Prostate gland (tissue), 2 donors: ENCODE results near the gene SLTM. TPM values are rescaled to one million over a fixed set of nuclear protein-coding genes. Genes with fewer than 3 reads are reported as not detected.

Source experiments
- DNase-seq: peaks from one replicate; pipeline ENCODE4 v3.0.0-alpha.2; 2019; ENCODE audit warnings: low spot score
- H3K27ac ChIP-seq, 2 donors: fragments of 200-600 bp; sonication (generic); 2 replicates each; pipeline ENCODE4 v1.5.1; 2017 to 2019
- H3K27me3 ChIP-seq: fragments of 200-600 bp; sonication (generic); replicated peaks from 2 replicates; pipeline ENCODE4 v1.5.1; 2019; ENCODE audit not compliant: insufficient read depth
- H3K36me3 ChIP-seq, 2 donors: fragments of 200-600 bp; sonication (generic); 1 replicate in 1 of 2; 2 replicates in 1 of 2; pipeline versions ENCODE4 v1.5.1 to v1.8.1; 2017 to 2019
- H3K4me1 ChIP-seq: fragments of 200-600 bp; sonication (generic); replicated peaks from 2 replicates; pipeline ENCODE4 v1.5.1; 2019
- H3K4me3 ChIP-seq, 2 donors: fragments of 200-600 bp; sonication (generic); 2 replicates each; pipeline ENCODE4 v1.5.1; 2017 to 2019
- H3K9me3 ChIP-seq: fragments of 200-600 bp; sonication (generic); 2 replicates; pipeline ENCODE4 v1.5.1; 2017
- POLR2A ChIP-seq: fragments of 450-650 bp; IDR thresholded peaks from one replicate; pipeline ENCODE4 v1.6.1; 2016; ENCODE audit warnings: antibody characterized with exemption, mild to moderate bottlenecking
- POLR2AphosphoS5 ChIP-seq: sonication (generic); formaldehyde crosslinking; IDR thresholded peaks from one replicate; pipeline ENCODE4 v1.6.1; 2017; ENCODE audit warnings: antibody characterized with exemption
- WGBS: methylation state at CpG from one replicate; pipeline ENCODE4 v1.1.5; 2018; 5-methylcytosine and 5-hydroxymethylcytosine counted together
- intact Hi-C: fragments of 100-400 bp; cut with DNase I; formaldehyde crosslinking; loops from one replicate; pipeline ENCODE4 v1.14.2; 2022
- total RNA-seq, 2 donors: library from RNA; depleted of rRNA; stranded (reverse); fragments of >200 nt; gene quantifications; one replicate each; pipeline ENCODE4 v1.1.0, GENCODE V29; 2016
- TF ChIP-seq, protein P1 (sequence below), 4 experiments: fragments of 200-600 bp in 2 of 4; fragments of 450-650 bp in 2 of 4; sonication (generic) in 2 of 4; IDR thresholded peaks; 1 replicate in 3 of 4; 2 replicates in 1 of 4; pipeline ENCODE4 v1.5.1; 2016 to 2019; ENCODE audit warnings: antibody characterized with exemption in 4 of 4, mild to moderate bottlenecking in 2 of 4, moderate library complexity in 2 of 4

Gene SLTM
- total RNA-seq, 2 donors from 2014 or later = 65.8 to 73.3 TPM

DNA sequence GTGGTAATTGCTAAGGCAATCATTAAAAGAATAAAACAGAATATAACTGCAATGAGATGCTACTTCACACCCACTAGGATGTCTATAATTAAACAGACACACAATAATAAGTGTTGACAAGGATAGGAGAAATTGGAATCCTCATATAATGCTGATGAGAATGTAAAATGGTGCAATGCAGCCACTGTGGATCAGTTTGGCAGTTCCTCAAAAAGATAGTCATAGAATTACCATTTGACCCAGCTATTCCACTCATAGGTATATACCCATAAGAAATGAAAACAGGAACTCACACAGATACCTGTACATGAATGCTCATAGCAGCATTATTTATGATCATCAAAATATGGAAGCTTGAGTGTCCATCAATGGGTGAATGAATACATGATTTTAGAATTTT lies 44.4 kb upstream of the SLTM start:
- H3K9me3 ChIP-seq = no peaks in the 10 kb centered on the region
- H3K4me3 ChIP-seq = no peak overlapping the region
- no peaks in the 10 kb centered on the region for H3K27me3 ChIP-seq
- TF ChIP-seq POLR2A = no peak
- TF ChIP-seq POLR2AphosphoS5 = no peak
- TF ChIP-seq, protein P1, sequence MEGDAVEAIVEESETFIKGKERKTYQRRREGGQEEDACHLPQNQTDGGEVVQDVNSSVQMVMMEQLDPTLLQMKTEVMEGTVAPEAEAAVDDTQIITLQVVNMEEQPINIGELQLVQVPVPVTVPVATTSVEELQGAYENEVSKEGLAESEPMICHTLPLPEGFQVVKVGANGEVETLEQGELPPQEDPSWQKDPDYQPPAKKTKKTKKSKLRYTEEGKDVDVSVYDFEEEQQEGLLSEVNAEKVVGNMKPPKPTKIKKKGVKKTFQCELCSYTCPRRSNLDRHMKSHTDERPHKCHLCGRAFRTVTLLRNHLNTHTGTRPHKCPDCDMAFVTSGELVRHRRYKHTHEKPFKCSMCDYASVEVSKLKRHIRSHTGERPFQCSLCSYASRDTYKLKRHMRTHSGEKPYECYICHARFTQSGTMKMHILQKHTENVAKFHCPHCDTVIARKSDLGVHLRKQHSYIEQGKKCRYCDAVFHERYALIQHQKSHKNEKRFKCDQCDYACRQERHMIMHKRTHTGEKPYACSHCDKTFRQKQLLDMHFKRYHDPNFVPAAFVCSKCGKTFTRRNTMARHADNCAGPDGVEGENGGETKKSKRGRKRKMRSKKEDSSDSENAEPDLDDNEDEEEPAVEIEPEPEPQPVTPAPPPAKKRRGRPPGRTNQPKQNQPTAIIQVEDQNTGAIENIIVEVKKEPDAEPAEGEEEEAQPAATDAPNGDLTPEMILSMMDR (IDR thresholded peaks at IDR 0.05) = no peak
- intact Hi-C loops = no loop called here
- no peak overlapping the region for H3K27ac ChIP-seq
- no peaks in the 10 kb centered on the region for H3K4me1 ChIP-seq
- H3K36me3 ChIP-seq = no peaks in the 10 kb centered on the region
- no peak for DNase-seq

DNA sequence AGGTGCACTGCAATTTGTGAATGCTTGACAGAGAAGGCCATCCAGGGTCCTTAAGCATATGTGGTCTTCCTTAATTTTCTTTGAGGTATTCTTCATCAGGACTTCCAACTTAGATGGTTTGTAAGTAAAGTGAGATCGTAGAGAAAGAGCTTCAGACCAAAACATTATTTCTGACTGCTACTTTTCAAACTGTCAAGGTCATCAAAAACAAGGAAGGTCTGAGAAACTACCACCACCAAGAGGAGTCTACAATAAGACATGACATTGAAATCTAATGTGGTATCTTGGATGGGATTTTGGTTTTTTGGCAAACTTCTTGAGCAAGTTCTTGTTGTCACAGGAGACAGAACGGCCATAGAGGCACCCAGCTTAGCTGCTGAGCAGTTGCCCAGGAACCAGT lies 34.0 kb upstream of the SLTM start:
- H3K4me1 ChIP-seq = no peaks in the 10 kb centered on the region
- 88% methylated on average over 2 of the region's 2 CpGs for WGBS
- H3K36me3 ChIP-seq = no peaks in the 10 kb centered on the region
- intact Hi-C loops = no loop called here
- H3K27ac ChIP-seq = no peak overlapping the region
- no peaks in the 10 kb centered on the region for H3K9me3 ChIP-seq
- TF ChIP-seq POLR2AphosphoS5 (no peak), POLR2A (no peak)
- TF ChIP-seq, protein P1 (IDR thresholded peaks at IDR 0.05) = no peak
- H3K27me3 ChIP-seq = no peaks in the 10 kb centered on the region
- no peak for DNase-seq
- H3K4me3 ChIP-seq = no peak overlapping the region

DNA sequence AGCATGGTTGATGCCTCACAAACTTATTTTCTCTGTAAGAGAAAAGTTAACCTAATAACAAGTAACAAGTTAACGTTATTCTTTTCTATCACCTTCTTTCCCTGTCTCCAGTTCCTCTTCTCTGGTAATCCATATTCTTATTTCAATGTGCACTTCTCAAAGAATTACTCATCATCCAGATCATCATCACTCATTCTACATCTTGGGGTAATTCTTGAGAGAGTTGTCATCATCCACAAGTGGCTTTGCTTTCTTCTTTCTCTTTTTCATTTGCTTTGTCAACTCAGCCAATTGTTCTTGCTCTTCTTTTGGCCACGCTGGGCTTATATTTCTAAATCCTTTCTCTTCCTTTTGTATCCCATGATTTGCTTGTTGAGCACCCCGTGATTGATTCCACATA lies 33.2 kb upstream of the SLTM start:
- Histone ChIP-seq H3K27ac (no peak overlapping the region), H3K9me3 (no peaks in the 10 kb centered on the region), H3K36me3 (no peaks in the 10 kb centered on the region), H3K4me3 (no peak overlapping the region), H3K27me3 (no peaks in the 10 kb centered on the region), H3K4me1 (no peaks in the 10 kb centered on the region)
- intact Hi-C loops = no loop called here
- no peak for DNase-seq
- WGBS = 84% methylated on average over 3 of the region's 3 CpGs
- TF ChIP-seq, protein P1 (IDR thresholded peaks at IDR 0.05) = no peak
- no peak for TF ChIP-seq POLR2AphosphoS5
- TF ChIP-seq POLR2A = no peak

DNA sequence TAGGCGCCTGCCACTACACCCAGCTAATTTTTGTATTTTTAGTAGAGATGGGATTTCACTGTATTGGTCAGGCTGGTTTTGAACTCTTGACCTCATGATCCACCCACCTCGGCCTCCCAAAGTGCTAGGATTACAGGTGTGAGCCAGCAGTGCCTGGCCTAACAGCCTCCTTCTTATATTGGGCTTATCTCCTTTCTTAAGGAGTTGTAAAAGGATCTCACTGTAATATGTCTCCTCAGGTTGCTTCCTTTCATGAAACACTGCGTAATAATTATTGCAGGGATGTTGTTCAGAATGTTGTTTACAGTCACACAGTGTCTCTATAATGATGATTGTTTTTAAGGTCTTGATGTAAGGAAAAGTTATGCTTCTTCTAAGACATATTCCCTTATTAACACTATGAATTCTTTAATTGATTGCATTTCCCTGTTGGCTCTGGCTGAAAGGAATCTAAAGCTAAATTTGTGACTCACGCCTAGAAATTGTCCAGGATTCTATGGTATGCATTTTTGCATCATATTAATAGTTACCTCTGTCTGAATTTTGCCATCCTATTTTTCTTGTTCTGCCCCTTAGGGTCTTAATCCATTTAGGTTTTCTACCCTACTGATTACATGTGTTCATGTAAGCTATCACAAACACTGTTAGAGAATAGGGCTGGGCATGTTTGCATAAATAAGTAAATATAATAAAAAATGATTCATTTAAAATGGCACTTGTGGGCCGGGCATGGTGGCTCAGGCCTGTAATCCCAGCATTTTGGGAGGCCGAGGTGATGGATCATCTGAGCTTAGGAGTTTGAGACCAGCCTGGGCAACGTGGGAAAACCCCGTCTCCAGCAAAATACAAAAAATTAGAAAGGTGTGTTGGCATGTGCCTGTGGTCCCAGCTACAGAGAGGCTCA lies 29.4 kb upstream of the SLTM start:
- no peaks in the 10 kb centered on the region for H3K9me3 ChIP-seq
- TF ChIP-seq, protein P1 (IDR thresholded peaks at IDR 0.05) = no peak
- no peak for TF ChIP-seq POLR2A
- peak; percentile 5 for TF ChIP-seq POLR2AphosphoS5
- no peaks in the 10 kb centered on the region for H3K27me3 ChIP-seq
- intact Hi-C loops = no loop called here
- no peak overlapping the region for H3K4me3 ChIP-seq
- DNase-seq = no peak
- 73% methylated on average over 8 of the region's 8 CpGs for WGBS
- peak overlapping the region in 1 of 2 donors; percentile 27 for H3K27ac ChIP-seq
- no peaks in the 10 kb centered on the region for H3K36me3 ChIP-seq
- H3K4me1 ChIP-seq = no peaks in the 10 kb centered on the region

DNA sequence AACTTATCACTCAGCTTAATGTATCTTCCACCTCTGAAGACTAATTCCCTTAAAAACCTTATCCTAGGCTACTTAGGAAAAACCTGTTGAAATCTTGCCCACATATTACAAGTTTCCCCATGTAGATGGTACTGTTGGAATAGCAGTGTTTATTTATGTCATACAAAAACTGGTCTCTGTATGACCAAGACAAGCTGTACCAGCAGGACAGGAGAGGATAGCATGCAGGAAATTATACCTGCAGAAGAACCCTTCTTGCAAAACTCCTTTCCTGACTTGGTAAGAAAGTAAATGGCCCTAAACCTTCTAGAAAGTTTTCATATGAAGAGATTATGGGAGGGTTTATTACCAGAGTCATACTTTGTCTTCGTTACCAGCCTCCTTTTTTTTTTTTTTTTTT lies 28.7 kb upstream of the SLTM start:
- Histone ChIP-seq H3K27ac (no peak overlapping the region), H3K9me3 (no peaks in the 10 kb centered on the region), H3K4me3 (no peak overlapping the region), H3K27me3 (no peaks in the 10 kb centered on the region), H3K36me3 (no peaks in the 10 kb centered on the region), H3K4me1 (no peaks in the 10 kb centered on the region)
- TF ChIP-seq, protein P1 (IDR thresholded peaks at IDR 0.05) = no peak
- no peak for TF ChIP-seq POLR2A
- peak; percentile 30 for TF ChIP-seq POLR2AphosphoS5
- 70% methylated on average over 1 of the region's 1 CpG for WGBS
- no peak for DNase-seq
- intact Hi-C loops = no loop called here
